GOT3 (cell line): Measurements from ENCODE around the gene CPSF3.

ENCODE experiments used
- DNase-seq: peaks from one replicate; lab custom pipeline; 2025; ENCODE audit warnings: mixed read lengths; lab: John Stamatoyannopoulos, UW

Gene CPSF3

GRCh38 chr2:9419541-9419940 lies 3.9 kb upstream of the CPSF3 start:
- DNase-seq: no peak

- DNase-seq: no peak
Observed at GRCh38 chr2:9420495-9420894, 3.0 kb upstream of the CPSF3 start.

GRCh38 chr2:9422321-9423099 lies 944 bp upstream of the CPSF3 start:
- DNase-seq: no peak

- DNase-seq: no peak
Observed at GRCh38 chr2:9423922-9424272, 443 bp downstream of the CPSF3 start.

- DNase-seq: no peak
Observed at GRCh38 chr2:9424447-9425164, 1.2 kb downstream of the CPSF3 start.

- DNase-seq: no peak
Observed at GRCh38 chr2:9428965-9429577, 5.6 kb downstream of the CPSF3 start.

- no peak for DNase-seq
Observed at GRCh38 chr2:9430316-9431293, 7.2 kb downstream of the CPSF3 start.

- DNase-seq: no peak
Observed at GRCh38 chr2:9434489-9434888, 11.0 kb downstream of the CPSF3 start.

GRCh38 chr2:9439536-9439935 lies 16.1 kb downstream of the CPSF3 start:
- no peak for DNase-seq

- no peak for DNase-seq
Observed at GRCh38 chr2:9440058-9440727, 16.7 kb downstream of the CPSF3 start.

- no peak for DNase-seq
Observed at GRCh38 chr2:9441556-9441955, 18.1 kb downstream of the CPSF3 start.

GRCh38 chr2:9443526-9443925 lies 20.1 kb downstream of the CPSF3 start:
- no peak for DNase-seq

GRCh38 chr2:9445089-9445488 lies 21.6 kb downstream of the CPSF3 start:
- DNase-seq: no peak

GRCh38 chr2:9451231-9451630 lies 27.8 kb downstream of the CPSF3 start:
- DNase-seq: no peak

GRCh38 chr2:9460441-9461017 lies 37.1 kb downstream of the CPSF3 start:
- DNase-seq: no peak

- no peak for DNase-seq
Observed at GRCh38 chr2:9461079-9461478, 37.6 kb downstream of the CPSF3 start.

GRCh38 chr2:9462313-9462712 lies 38.9 kb downstream of the CPSF3 start:
- DNase-seq: no peak

- no peak for DNase-seq
Observed at GRCh38 chr2:9462886-9463697, 39.6 kb downstream of the CPSF3 start.

GRCh38 chr2:9463698-9464034 lies 40.2 kb downstream of the CPSF3 start:
- DNase-seq: no peak

- DNase-seq: no peak
Observed at GRCh38 chr2:9465170-9465569, 41.7 kb downstream of the CPSF3 start.
